ENCODE results near the gene NXPH4. TPM values are rescaled to one million over a fixed set of nuclear protein-coding genes. Genes with fewer than 3 reads are reported as not detected.

NXPH4 gene
- total RNA-seq, 2 donors from 2014 or later = 0.11 to 0.54 TPM

DNA sequence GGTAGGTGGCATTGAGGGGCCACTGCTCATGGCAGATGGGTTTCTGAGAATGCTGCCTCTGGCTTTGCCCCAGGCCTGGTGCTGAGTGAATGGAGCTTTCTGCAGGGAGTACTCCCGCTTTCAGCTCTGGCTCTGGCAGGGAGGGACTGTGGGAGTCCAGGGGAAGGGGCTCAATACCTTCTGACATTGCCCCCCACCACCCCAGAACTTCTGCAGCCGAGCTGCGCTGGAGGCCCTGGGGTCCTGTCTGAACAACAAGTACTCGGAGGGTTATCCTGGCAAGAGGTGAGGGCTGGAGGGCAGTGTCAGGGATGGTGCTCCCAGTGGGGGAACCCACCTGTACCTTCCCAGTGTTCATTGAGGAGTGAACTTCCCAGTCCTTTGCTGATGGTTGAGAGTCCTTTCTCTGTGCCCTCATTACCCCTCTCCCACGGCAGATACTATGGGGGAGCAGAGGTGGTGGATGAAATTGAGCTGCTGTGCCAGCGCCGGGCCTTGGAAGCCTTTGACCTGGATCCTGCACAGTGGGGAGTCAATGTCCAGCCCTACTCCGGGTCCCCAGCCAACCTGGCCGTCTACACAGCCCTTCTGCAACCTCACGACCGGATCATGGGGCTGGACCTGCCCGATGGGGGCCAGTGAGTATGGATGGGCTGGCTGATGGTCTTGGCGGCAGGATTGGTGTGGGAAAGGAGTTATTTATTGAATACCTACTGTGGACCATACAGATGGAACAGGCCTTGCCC is 14.9 kb downstream of the NXPH4 start:
- Mint-ChIP-seq H3K36me3 (peaks cover 50 to 53% of the 10 kb centered on the region in 2 donors), H3K9me3 (no peaks in the 10 kb centered on the region), H3K27ac (peak overlapping the region; percentile 79 to 97)
- DNase-seq (ENCODE audit: low spot score in 2 of 2) = no peak
- no peak for ATAC-seq

DNA sequence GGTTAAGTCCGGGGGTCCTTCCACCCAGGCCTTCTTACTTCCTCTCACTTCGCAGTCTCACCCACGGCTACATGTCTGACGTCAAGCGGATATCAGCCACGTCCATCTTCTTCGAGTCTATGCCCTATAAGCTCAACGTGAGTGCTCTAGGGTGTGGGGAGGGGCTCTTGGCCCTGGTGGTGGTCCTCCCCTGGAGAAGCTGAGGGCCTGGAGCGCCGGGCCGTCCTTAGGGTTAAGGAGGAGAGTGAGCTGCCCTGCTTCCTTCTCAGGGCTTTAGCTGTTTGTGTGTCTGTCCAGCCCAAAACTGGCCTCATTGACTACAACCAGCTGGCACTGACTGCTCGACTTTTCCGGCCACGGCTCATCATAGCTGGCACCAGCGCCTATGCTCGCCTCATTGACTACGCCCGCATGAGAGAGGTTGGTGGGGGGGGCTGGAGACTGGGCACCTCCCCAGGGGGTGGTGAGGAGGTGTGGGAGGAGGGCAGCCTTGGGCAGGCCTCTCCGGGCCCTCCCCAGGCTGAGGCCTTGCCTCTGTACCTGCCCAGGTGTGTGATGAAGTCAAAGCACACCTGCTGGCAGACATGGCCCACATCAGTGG is 15.7 kb downstream of the NXPH4 start:
- Mint-ChIP-seq H3K36me3 (peaks cover 50 to 53% of the 10 kb centered on the region in 2 donors), H3K27ac (no peak overlapping the region), H3K9me3 (no peaks in the 10 kb centered on the region)
- ATAC-seq (no peak), DNase-seq (ENCODE audit: low spot score in 2 of 2) (no peak)

- Mint-ChIP-seq H3K36me3 (peaks cover 50 to 53% of the 10 kb centered on the region in 2 donors), H3K9me3 (no peaks in the 10 kb centered on the region), H3K27ac (no peak overlapping the region)
- ATAC-seq = no peak
- no peak for DNase-seq (ENCODE audit: low spot score in 2 of 2)
Measured at GRCh38 chr12:57233357-57234232, 17.0 kb downstream of the NXPH4 start.

- Mint-ChIP-seq H3K36me3 (peaks cover 53 to 54% of the 10 kb centered on the region in 2 donors), H3K27ac (no peak overlapping the region), H3K9me3 (no peaks in the 10 kb centered on the region)
- ATAC-seq (no peak), DNase-seq (ENCODE audit: low spot score in 2 of 2) (no peak)
Measured at GRCh38 chr12:57234233-57234570, 17.6 kb downstream of the NXPH4 start.

GRCh38 chr12:57234571-57235016 is 18.0 kb downstream of the NXPH4 start:
- no peaks in the 10 kb centered on the region for H3K9me3 Mint-ChIP-seq
- ATAC-seq (no peak), DNase-seq (ENCODE audit: low spot score in 2 of 2) (no peak)
- no peak overlapping the region for H3K27ac Mint-ChIP-seq
- peaks cover 51 to 52% of the 10 kb centered on the region in 2 donors for H3K36me3 Mint-ChIP-seq

- DNase-seq (ENCODE audit: low spot score in 2 of 2) = no peak
- ATAC-seq = no peak
- no peaks in the 10 kb centered on the region for H3K9me3 Mint-ChIP-seq
- no peak overlapping the region for H3K27ac Mint-ChIP-seq
- peaks cover 45 to 46% of the 10 kb centered on the region in 2 donors for H3K36me3 Mint-ChIP-seq
Measured at GRCh38 chr12:57235017-57235727, 18.6 kb downstream of the NXPH4 start.

DNA sequence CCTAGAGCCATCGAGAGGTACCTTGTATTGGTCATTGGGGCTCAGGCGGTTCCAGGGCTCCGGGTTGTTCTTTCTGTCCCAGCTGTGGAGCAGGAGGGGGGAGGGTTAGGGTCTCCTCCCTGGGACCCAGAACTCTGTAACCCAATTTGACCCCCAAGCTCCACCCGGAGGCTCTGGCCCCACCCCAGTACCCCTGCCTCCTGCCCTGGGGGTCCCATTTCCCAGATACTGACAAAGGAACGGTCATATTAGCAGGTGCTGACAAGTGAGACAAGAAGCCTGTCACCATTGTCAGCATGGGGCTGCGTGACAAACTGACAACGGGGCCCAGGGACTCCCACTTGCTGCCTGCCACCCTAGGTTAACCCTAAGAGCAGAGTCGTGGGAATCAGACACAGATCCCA is 19.1 kb downstream of the NXPH4 start:
- Mint-ChIP-seq H3K36me3 (peaks cover 39 to 41% of the 10 kb centered on the region in 2 donors), H3K27ac (no peak overlapping the region), H3K9me3 (no peaks in the 10 kb centered on the region)
- DNase-seq (ENCODE audit: low spot score in 2 of 2) (no peak), ATAC-seq (no peak)

GRCh38 chr12:57236201-57236924 is 19.8 kb downstream of the NXPH4 start:
- DNase-seq (ENCODE audit: low spot score in 2 of 2) = no peak
- H3K36me3 Mint-ChIP-seq = peaks cover 34% of the 10 kb centered on the region in 2 donors
- no peak for ATAC-seq
- H3K9me3 Mint-ChIP-seq = no peaks in the 10 kb centered on the region
- no peak overlapping the region for H3K27ac Mint-ChIP-seq

- Mint-ChIP-seq H3K9me3 (no peaks in the 10 kb centered on the region), H3K36me3 (peaks cover 27 to 28% of the 10 kb centered on the region in 2 donors), H3K27ac (peak overlapping the region in 1 of 2 donors; percentile 84)
- DNase-seq (ENCODE audit: low spot score in 2 of 2) = no peak
- ATAC-seq = no peak
Measured at GRCh38 chr12:57236925-57237595, 20.5 kb downstream of the NXPH4 start.

GRCh38 chr12:57237596-57237931 is 21.0 kb downstream of the NXPH4 start:
- Mint-ChIP-seq H3K9me3 (no peaks in the 10 kb centered on the region), H3K27ac (peak overlapping the region in 1 of 2 donors; percentile 84), H3K36me3 (peaks cover 22 to 23% of the 10 kb centered on the region in 2 donors)
- DNase-seq (ENCODE audit: low spot score in 2 of 2) (no peak), ATAC-seq (no peak)

GRCh38 chr12:57237932-57238853 is 21.6 kb downstream of the NXPH4 start:
- H3K36me3 Mint-ChIP-seq = peaks cover 16 to 17% of the 10 kb centered on the region in 2 donors
- no peak overlapping the region for H3K27ac Mint-ChIP-seq
- no peak for ATAC-seq
- H3K9me3 Mint-ChIP-seq = no peaks in the 10 kb centered on the region
- no peak for DNase-seq (ENCODE audit: low spot score in 2 of 2)

DNA sequence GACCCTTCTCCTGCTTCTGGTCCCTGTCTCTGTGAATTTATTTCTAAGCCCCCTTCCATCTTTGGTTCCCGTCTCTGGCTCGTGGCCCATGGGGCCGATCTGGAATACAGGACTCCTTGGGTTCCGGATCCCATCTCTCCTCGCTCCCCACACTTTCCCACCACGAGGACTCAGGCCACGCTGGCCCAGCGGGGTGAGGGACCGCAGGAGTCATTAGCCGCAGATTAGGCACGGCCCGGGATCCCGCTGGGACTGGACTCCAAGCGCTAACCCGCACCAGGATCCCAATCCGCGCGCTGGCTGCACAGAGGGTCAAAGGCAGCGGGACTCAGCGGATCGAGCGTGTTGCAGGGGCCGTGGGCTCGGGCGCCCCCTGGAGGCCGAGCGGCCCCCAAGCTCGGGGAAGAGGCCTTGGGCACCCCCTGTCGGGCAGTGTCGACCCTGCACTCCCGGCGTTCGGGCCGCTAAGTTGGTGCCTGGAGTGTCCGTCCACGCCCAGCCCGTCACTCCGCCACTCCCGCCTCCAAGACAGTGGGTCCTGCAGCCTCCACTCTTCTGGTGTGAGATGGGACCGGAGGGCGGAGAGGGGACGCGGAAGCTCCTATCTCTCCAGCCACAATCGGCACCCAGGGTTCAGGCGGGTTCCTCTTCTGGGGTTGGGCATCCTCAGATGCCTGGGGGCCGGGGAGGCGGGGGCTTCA is 22.4 kb downstream of the NXPH4 start:
- DNase-seq (ENCODE audit: low spot score in 2 of 2) = peak; percentile 89 to 96
- ATAC-seq = peak; percentile 63 to 70
- peak overlapping the region in 1 of 2 donors; percentile 80 for H3K27ac Mint-ChIP-seq
- H3K9me3 Mint-ChIP-seq = no peaks in the 10 kb centered on the region
- peaks cover 8 to 9% of the 10 kb centered on the region in 2 donors for H3K36me3 Mint-ChIP-seq

- H3K27ac Mint-ChIP-seq = peak overlapping the region; percentile 80 to 83
- H3K36me3 Mint-ChIP-seq = peaks cover 2 to 4% of the 10 kb centered on the region in 2 donors
- no peak for DNase-seq (ENCODE audit: low spot score in 2 of 2)
- no peaks in the 10 kb centered on the region for H3K9me3 Mint-ChIP-seq
- peak; percentile 0 to 1 for ATAC-seq
Measured at GRCh38 chr12:57239587-57240065, 23.0 kb downstream of the NXPH4 start.
